ENCODE results near the gene IL23R.

IL23R gene

GRCh38 chr1:67274623-67275325 is 108.5 kb downstream of the IL23R start:
- Histone ChIP-seq H3K9ac (ENCODE audit: low read length) (no peak overlapping the region), H3K4me2 (ENCODE audit: low read length) (no peak overlapping the region), H2AFZ (ENCODE audit: low read length) (no peak overlapping the region), H4K20me1 (ENCODE audit: insufficient read depth, low read length) (no peaks in the 10 kb centered on the region), H3K79me2 (ENCODE audit: insufficient read depth, low read length) (no peaks in the 10 kb centered on the region), H3K27me3 (ENCODE audit: insufficient read depth, low read length) (no peaks in the 10 kb centered on the region; the same call in 1 of the 2 replicates), H3F3A (ENCODE audit: insufficient read depth, low read length) (no peaks in the 10 kb centered on the region), H3K27ac (ENCODE audit: low read depth, low read length, poor library complexity, severe bottlenecking) (no peak overlapping the region), H3K4me1 (ENCODE audit: insufficient read depth, low read length, severe bottlenecking) (no peaks in the 10 kb centered on the region), H3K9me2 (ENCODE audit: low read depth, low read length) (no peaks in the 10 kb centered on the region), H3K36me3 (ENCODE audit: insufficient read depth, low read length) (no peaks in the 10 kb centered on the region), H3K9me3 (ENCODE audit: low read length) (0 out of 2 replicates have a peak, but pooled peaks cover 2% of the 10 kb centered on the region), H3K4me3 (ENCODE audit: low read depth, low read length, poor library complexity, severe bottlenecking) (no peak overlapping the region)
- TF ChIP-seq, protein P1, sequence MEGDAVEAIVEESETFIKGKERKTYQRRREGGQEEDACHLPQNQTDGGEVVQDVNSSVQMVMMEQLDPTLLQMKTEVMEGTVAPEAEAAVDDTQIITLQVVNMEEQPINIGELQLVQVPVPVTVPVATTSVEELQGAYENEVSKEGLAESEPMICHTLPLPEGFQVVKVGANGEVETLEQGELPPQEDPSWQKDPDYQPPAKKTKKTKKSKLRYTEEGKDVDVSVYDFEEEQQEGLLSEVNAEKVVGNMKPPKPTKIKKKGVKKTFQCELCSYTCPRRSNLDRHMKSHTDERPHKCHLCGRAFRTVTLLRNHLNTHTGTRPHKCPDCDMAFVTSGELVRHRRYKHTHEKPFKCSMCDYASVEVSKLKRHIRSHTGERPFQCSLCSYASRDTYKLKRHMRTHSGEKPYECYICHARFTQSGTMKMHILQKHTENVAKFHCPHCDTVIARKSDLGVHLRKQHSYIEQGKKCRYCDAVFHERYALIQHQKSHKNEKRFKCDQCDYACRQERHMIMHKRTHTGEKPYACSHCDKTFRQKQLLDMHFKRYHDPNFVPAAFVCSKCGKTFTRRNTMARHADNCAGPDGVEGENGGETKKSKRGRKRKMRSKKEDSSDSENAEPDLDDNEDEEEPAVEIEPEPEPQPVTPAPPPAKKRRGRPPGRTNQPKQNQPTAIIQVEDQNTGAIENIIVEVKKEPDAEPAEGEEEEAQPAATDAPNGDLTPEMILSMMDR (IDR thresholded peaks at IDR 0.05; ENCODE audit: low read length): no peak
- no peak for TF ChIP-seq EZH2 (IDR thresholded peaks at IDR 0.05; ENCODE audit: borderline replicate concordance, low read length)

- Histone ChIP-seq H3K4me2 (ENCODE audit: low read length) (no peak overlapping the region), H3K9ac (ENCODE audit: low read length) (no peak overlapping the region), H3K9me3 (ENCODE audit: low read length) (no peaks in the 10 kb centered on the region), H2AFZ (ENCODE audit: low read length) (no peak overlapping the region), H3K4me1 (ENCODE audit: insufficient read depth, low read length, severe bottlenecking) (no peaks in the 10 kb centered on the region), H3K27ac (ENCODE audit: low read depth, low read length, poor library complexity, severe bottlenecking) (no peak overlapping the region), H3K9me2 (ENCODE audit: low read depth, low read length) (no peaks in the 10 kb centered on the region), H4K20me1 (ENCODE audit: insufficient read depth, low read length) (no peaks in the 10 kb centered on the region), H3K27me3 (ENCODE audit: insufficient read depth, low read length) (no peaks in the 10 kb centered on the region), H3F3A (ENCODE audit: insufficient read depth, low read length) (no peaks in the 10 kb centered on the region), H3K4me3 (ENCODE audit: low read depth, low read length, poor library complexity, severe bottlenecking) (no peak overlapping the region), H3K36me3 (ENCODE audit: insufficient read depth, low read length) (no peaks in the 10 kb centered on the region), H3K79me2 (ENCODE audit: insufficient read depth, low read length) (no peaks in the 10 kb centered on the region)
- no peak for TF ChIP-seq EZH2 (IDR thresholded peaks at IDR 0.05; ENCODE audit: borderline replicate concordance, low read length)
- TF ChIP-seq, protein P1 (IDR thresholded peaks at IDR 0.05; ENCODE audit: low read length): no peak
These were observed 114.4 kb downstream of the IL23R start for GRCh38 chr1:67280696-67281095.

- no peaks in the 10 kb centered on the region for H3K9me3 ChIP-seq (ENCODE audit: low read length)
- H3K4me2 ChIP-seq (ENCODE audit: low read length): no peak overlapping the region
- H4K20me1 ChIP-seq (ENCODE audit: insufficient read depth, low read length): no peaks in the 10 kb centered on the region
- no peak overlapping the region for H3K27ac ChIP-seq (ENCODE audit: low read depth, low read length, poor library complexity, severe bottlenecking)
- no peaks in the 10 kb centered on the region for H3K9me2 ChIP-seq (ENCODE audit: low read depth, low read length)
- no peak overlapping the region for H3K9ac ChIP-seq (ENCODE audit: low read length)
- H3K36me3 ChIP-seq (ENCODE audit: insufficient read depth, low read length): no peaks in the 10 kb centered on the region
- no peak overlapping the region for H3K4me3 ChIP-seq (ENCODE audit: low read depth, low read length, poor library complexity, severe bottlenecking)
- H3K79me2 ChIP-seq (ENCODE audit: insufficient read depth, low read length): no peaks in the 10 kb centered on the region
- no peaks in the 10 kb centered on the region for H3K4me1 ChIP-seq (ENCODE audit: insufficient read depth, low read length, severe bottlenecking)
- H3F3A ChIP-seq (ENCODE audit: insufficient read depth, low read length): no peaks in the 10 kb centered on the region
- no peaks in the 10 kb centered on the region for H3K27me3 ChIP-seq (ENCODE audit: insufficient read depth, low read length)
- H2AFZ ChIP-seq (ENCODE audit: low read length): no peak overlapping the region
- no peak for TF ChIP-seq EZH2 (IDR thresholded peaks at IDR 0.05; ENCODE audit: borderline replicate concordance, low read length)
- TF ChIP-seq, protein P1 (IDR thresholded peaks at IDR 0.05; ENCODE audit: low read length): no peak
These were observed 115.0 kb downstream of the IL23R start for GRCh38 chr1:67281244-67281643.
